Lung (tissue), 12 donors: Measurements from ENCODE around the gene ADGRV1. TPM values are rescaled to one million over a fixed set of nuclear protein-coding genes. Genes with fewer than 3 reads are reported as not detected.

ENCODE experiments used
- ATAC-seq: fragments of 200-7000 bp; cut with Tn5 transposase; one replicate; pipeline ENCODE4 v1.9.1; 2020; ENCODE audit warnings: moderate number of reproducible peaks; ENCODE audit not compliant: insufficient read depth, low FRiP score
- DNase-seq, 3 donors: peaks; one replicate each; pipeline ENCODE4 v3.0.0-alpha.2; 2013 to 2017
- H3K27ac ChIP-seq, 2 donors: one replicate each; pipeline ENCODE4 v1.5.1; 2013; ENCODE audit warnings: mild to moderate bottlenecking in 2 of 2, moderate library complexity in 2 of 2, control low read depth in 1 of 2, inconsistent platforms in 1 of 2, low read depth in 1 of 2, low read length in 1 of 2
- H3K27me3 ChIP-seq, 3 donors: one replicate each; pipeline ENCODE4 v1.5.1; 2013; ENCODE audit warnings: low read length in 2 of 3; ENCODE audit not compliant: control insufficient read depth in 3 of 3, insufficient read depth in 3 of 3
- H3K36me3 ChIP-seq, 4 donors: one replicate each; pipeline ENCODE4 v1.5.1; 2013; ENCODE audit warnings: low read length in 4 of 4, mild to moderate bottlenecking in 1 of 4, moderate library complexity in 1 of 4; ENCODE audit not compliant: control insufficient read depth in 4 of 4, insufficient read depth in 4 of 4
- H3K4me1 ChIP-seq, 5 donors: one replicate each; pipeline ENCODE4 v1.5.1; 2013; ENCODE audit warnings: low read length in 5 of 5, mild to moderate bottlenecking in 2 of 5, moderate library complexity in 1 of 5; ENCODE audit not compliant: control insufficient read depth in 5 of 5, insufficient read depth in 5 of 5
- H3K4me3 ChIP-seq: one replicate; pipeline ENCODE4 v1.5.1; 2013; ENCODE audit warnings: mild to moderate bottlenecking, control low read depth, moderate library complexity
- H3K9ac ChIP-seq, 2 donors: one replicate each; pipeline ENCODE4 v1.5.1; 2013; ENCODE audit warnings: low read length in 2 of 2, control low read depth in 1 of 2; ENCODE audit not compliant: insufficient read depth in 1 of 2
- H3K9me3 ChIP-seq, 4 donors: one replicate each; pipeline ENCODE4 v1.5.1; 2013; ENCODE audit warnings: low read length in 3 of 4, mild to moderate bottlenecking in 1 of 4, moderate library complexity in 1 of 4; ENCODE audit not compliant: control insufficient read depth in 4 of 4, insufficient read depth in 3 of 4
- CTCF ChIP-seq: IDR thresholded peaks from 2 replicates; pipeline ENCODE4 v1.5.1; 2012; ENCODE audit warnings: mild to moderate bottlenecking; ENCODE audit errors: control extremely low read depth, extremely low read depth
- WGBS, 2 donors: extraction: QIAGEN DNeasy Blood & Tissue Kit; methylation state at CpG; one replicate each; pipeline ENCODE4 v1.1.7; 2013; 5-methylcytosine and 5-hydroxymethylcytosine counted together
- polyA plus RNA-seq, 2 donors: library from polyadenylated mRNA; stranded (reverse); fragments of 200-250 nt; gene quantifications; one replicate each; pipeline ENCODE4 v1.2.1, GENCODE V29; 2013
- total RNA-seq, 2 donors: library from RNA; depleted of rRNA in 1 of 2; stranded (reverse); fragments of >200 nt in 1 of 2; gene quantifications; one replicate each; pipeline ENCODE4 v1.2.1, GENCODE V29; 2014 to 2021
- donor health status: control.
- donor health status: control.
- donor health status: Bipolar disorder and iron deficiency.
- donor health status: healthy.
- donor health status: DM: yes; HTN: yes; CAD: no.

Gene ADGRV1
- total and polyA plus RNA-seq, 4 donors, result 3.6 to 66.2 (median 28.2) TPM

GRCh38 chr5:91069364-91069763 is 510.8 kb downstream of the ADGRV1 start:
- no peak overlapping the region for H3K4me3 ChIP-seq
- TF ChIP-seq CTCF, result no peak
- H3K4me1 ChIP-seq, result peaks cover 0 to 10% (median 1%) of the 10 kb centered on the region in 5 donors
- DNase-seq, result no peak
- H3K27me3 ChIP-seq, result no peaks in the 10 kb centered on the region
- H3K9ac ChIP-seq, result no peak overlapping the region
- H3K36me3 ChIP-seq, result no peaks in the 10 kb centered on the region
- no peak overlapping the region for H3K27ac ChIP-seq
- no peak for ATAC-seq
- WGBS, 2 donors, result 95 to 97% methylated on average over 2 of the region's 2 CpGs
- H3K9me3 ChIP-seq, result no peaks in the 10 kb centered on the region

GRCh38 chr5:91070761-91071550 is 512.4 kb downstream of the ADGRV1 start:
- H3K27me3 ChIP-seq, result no peaks in the 10 kb centered on the region
- ATAC-seq (no peak), DNase-seq (no peak)
- H3K9ac ChIP-seq, result no peak overlapping the region
- no peak for TF ChIP-seq CTCF
- H3K4me1 ChIP-seq, result peaks cover 0 to 10% (median 1%) of the 10 kb centered on the region in 5 donors
- H3K36me3 ChIP-seq, result no peaks in the 10 kb centered on the region
- H3K4me3 ChIP-seq, result no peak overlapping the region
- WGBS, 2 donors, result 91 to 98% methylated on average over 2 of the region's 2 CpGs
- H3K9me3 ChIP-seq, result no peaks in the 10 kb centered on the region
- no peak overlapping the region for H3K27ac ChIP-seq

- H3K9me3 ChIP-seq, result no peaks in the 10 kb centered on the region
- no peaks in the 10 kb centered on the region for H3K27me3 ChIP-seq
- DNase-seq, result peak in 2 of 3 donors; percentile 57 to 83
- WGBS, 2 donors, result 61 to 80% methylated on average over 2 of the region's 2 CpGs
- H3K4me1 ChIP-seq, result peaks cover 0 to 10% (median 1%) of the 10 kb centered on the region in 5 donors
- H3K4me3 ChIP-seq, result no peak overlapping the region
- no peak overlapping the region for H3K27ac ChIP-seq
- TF ChIP-seq CTCF, result no peak
- no peaks in the 10 kb centered on the region for H3K36me3 ChIP-seq
- no peak for ATAC-seq
- H3K9ac ChIP-seq, result no peak overlapping the region
Measured at GRCh38 chr5:91072881-91073280, 514.3 kb downstream of the ADGRV1 start.
